DOHH2 (cell line): ENCODE measurements around the gene LRRC4B.

Experiments
- EZH2phosphoT487 ChIP-seq: fragments of 200-600 bp; sonication (generic); IDR thresholded peaks from 2 replicates; pipeline ENCODE4 v1.6.1; 2017; ENCODE audit warnings: borderline replicate concordance, mild to moderate bottlenecking, antibody characterized with exemption, low read length, moderate library complexity, mixed read lengths
- TF ChIP-seq, protein P1 (sequence below): fragments of 200-600 bp; sonication (generic); IDR thresholded peaks from one replicate; pipeline ENCODE4 v1.5.1; 2014; ENCODE audit warnings: antibody characterized with exemption, mild to moderate bottlenecking, low read depth, low read length; ENCODE audit not compliant: poor library complexity, severe bottlenecking

DNA sequence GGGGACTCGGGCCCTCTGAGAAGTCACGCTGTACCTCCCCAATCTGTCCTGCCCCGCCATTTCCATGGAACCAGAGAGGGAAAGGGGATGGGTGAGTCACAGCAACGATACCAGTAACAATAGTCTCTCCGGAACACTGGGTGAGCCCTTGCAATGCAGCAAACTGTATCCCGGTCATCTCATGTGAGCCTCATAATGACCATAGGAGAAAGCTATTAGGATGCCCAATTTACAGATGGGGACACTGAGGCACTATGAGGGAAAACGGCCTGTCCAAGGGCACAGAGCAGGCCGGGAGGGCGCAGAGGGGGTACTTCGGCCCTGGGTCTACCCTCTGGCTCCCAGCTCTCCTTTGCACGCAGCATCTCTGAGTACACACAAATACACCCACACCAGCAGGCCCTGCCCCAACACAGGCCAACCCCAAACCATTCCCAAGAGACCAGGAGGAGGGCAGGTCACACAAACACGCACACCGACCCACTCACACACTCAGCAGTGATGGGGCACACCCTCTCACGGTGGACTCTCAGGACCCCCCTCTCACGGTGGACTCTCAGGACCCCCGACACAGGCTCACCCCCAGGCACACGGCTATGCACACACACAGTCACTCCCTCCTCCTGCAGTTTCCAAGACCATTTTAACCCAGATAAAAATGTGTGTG lies 18.2 kb downstream of the LRRC4B start:
- TF ChIP-seq, protein P1, sequence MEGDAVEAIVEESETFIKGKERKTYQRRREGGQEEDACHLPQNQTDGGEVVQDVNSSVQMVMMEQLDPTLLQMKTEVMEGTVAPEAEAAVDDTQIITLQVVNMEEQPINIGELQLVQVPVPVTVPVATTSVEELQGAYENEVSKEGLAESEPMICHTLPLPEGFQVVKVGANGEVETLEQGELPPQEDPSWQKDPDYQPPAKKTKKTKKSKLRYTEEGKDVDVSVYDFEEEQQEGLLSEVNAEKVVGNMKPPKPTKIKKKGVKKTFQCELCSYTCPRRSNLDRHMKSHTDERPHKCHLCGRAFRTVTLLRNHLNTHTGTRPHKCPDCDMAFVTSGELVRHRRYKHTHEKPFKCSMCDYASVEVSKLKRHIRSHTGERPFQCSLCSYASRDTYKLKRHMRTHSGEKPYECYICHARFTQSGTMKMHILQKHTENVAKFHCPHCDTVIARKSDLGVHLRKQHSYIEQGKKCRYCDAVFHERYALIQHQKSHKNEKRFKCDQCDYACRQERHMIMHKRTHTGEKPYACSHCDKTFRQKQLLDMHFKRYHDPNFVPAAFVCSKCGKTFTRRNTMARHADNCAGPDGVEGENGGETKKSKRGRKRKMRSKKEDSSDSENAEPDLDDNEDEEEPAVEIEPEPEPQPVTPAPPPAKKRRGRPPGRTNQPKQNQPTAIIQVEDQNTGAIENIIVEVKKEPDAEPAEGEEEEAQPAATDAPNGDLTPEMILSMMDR = no peak
- TF ChIP-seq EZH2phosphoT487 = no peak
